RWPE2 (cell line): ENCODE results near the gene PIF1.

ENCODE experiments used
- ATAC-seq: fragments of 200-7000 bp; cut with Tn5 transposase; 3 replicates; pipeline ENCODE4 v1.9.1; 2021; ENCODE audit warnings: low read depth
- DNase-seq: peaks from one replicate; pipeline ENCODE4 v3.0.0-alpha.2; 2020; ENCODE audit warnings: low spot score
- H3K27ac ChIP-seq: fragments of 450-650 bp; 2 replicates; pipeline ENCODE4 v1.5.1; 2017; ENCODE audit warnings: mild to moderate bottlenecking; ENCODE audit not compliant: poor library complexity, severe bottlenecking
- H3K27me3 ChIP-seq: fragments of 250-450 bp; sonication (Bioruptor Pico); 2 replicates; pipeline ENCODE4 v1.5.1; 2021; ENCODE audit warnings: mild to moderate bottlenecking, moderate library complexity; ENCODE audit not compliant: insufficient read depth, poor library complexity, severe bottlenecking
- H3K36me3 ChIP-seq: fragments of 250-450 bp; sonication (Bioruptor Pico); 2 replicates; pipeline ENCODE4 v1.5.1; 2020; ENCODE audit warnings: low read depth, mild to moderate bottlenecking, moderate library complexity
- H3K4me1 ChIP-seq: fragments of 250-450 bp; sonication (Bioruptor Pico); 2 replicates; pipeline ENCODE4 v1.5.1; 2021; ENCODE audit warnings: mild to moderate bottlenecking, moderate library complexity; ENCODE audit not compliant: insufficient read depth, poor library complexity, severe bottlenecking
- H3K4me3 ChIP-seq: fragments of 250-450 bp; sonication (Bioruptor Pico); 2 replicates; pipeline ENCODE4 v1.5.1; 2021; ENCODE audit warnings: mild to moderate bottlenecking, moderate library complexity; ENCODE audit not compliant: severe bottlenecking
- H3K9me3 ChIP-seq: fragments of 250-450 bp; sonication (Bioruptor Pico); 2 replicates; pipeline ENCODE4 v1.5.1; 2021; ENCODE audit warnings: mild to moderate bottlenecking, moderate library complexity; ENCODE audit not compliant: severe bottlenecking
- CTCF ChIP-seq: fragments of 450-650 bp; IDR thresholded peaks from one replicate; pipeline ENCODE4 v1.5.1; 2017; ENCODE audit warnings: mild to moderate bottlenecking, moderate library complexity; ENCODE audit not compliant: poor library complexity, severe bottlenecking

The PIF1 gene

GRCh38 chr15:64842096-64842939 lies 16.9 kb upstream of the PIF1 start:
- DNase-seq = no peak
- peaks cover 15% of the 10 kb centered on the region for H3K4me1 ChIP-seq

GRCh38 chr15:64841344-64842095 lies 16.1 kb upstream of the PIF1 start, which contains the start of gene PLEKHO2:
TSS of gene PLEKHO2 (plus strand) at chr15:64841915. CDS start at chr15:64842017, 102 bp downstream.
- peak within 1 kb of the TSS; percentile 40 for H3K27ac ChIP-seq
- H3K27me3 ChIP-seq = no peaks in the 10 kb centered on the region
- H3K36me3 ChIP-seq = no peaks in the 10 kb centered on the region
- no peaks in the 10 kb centered on the region for H3K9me3 ChIP-seq
- peak; percentile 21 for TF ChIP-seq CTCF
- peak; percentile 94 for ATAC-seq
- peak; percentile 99 for DNase-seq
- peaks cover 9% of the 10 kb centered on the region for H3K4me1 ChIP-seq
- peak within 1 kb of the TSS; percentile 86 for H3K4me3 ChIP-seq

More at GRCh38 chr15:64842096-64842939, 16.9 kb upstream of the PIF1 start:
- Histone ChIP-seq H3K36me3 (no peaks in the 10 kb centered on the region), H3K27ac (peak overlapping the region; percentile 40), H3K9me3 (no peaks in the 10 kb centered on the region), H3K27me3 (no peaks in the 10 kb centered on the region), H3K4me3 (peak overlapping the region; percentile 86)
- TF ChIP-seq CTCF = no peak
- no peak for ATAC-seq

- peaks cover 8% of the 10 kb centered on the region for H3K4me1 ChIP-seq
- ATAC-seq (no peak), DNase-seq (no peak)
- TF ChIP-seq CTCF = no peak
- peak overlapping the region; percentile 86 for H3K4me3 ChIP-seq
- no peaks in the 10 kb centered on the region for H3K27me3 ChIP-seq
- H3K27ac ChIP-seq = peak overlapping the region; percentile 40
- no peaks in the 10 kb centered on the region for H3K36me3 ChIP-seq
- no peaks in the 10 kb centered on the region for H3K9me3 ChIP-seq
Measured at GRCh38 chr15:64841060-64841343, 15.6 kb upstream of the PIF1 start.

- DNase-seq = no peak
- no peak for ATAC-seq
- H3K9me3 ChIP-seq = no peaks in the 10 kb centered on the region
- H3K27me3 ChIP-seq = no peaks in the 10 kb centered on the region
- TF ChIP-seq CTCF = no peak
- no peak overlapping the region for H3K27ac ChIP-seq
- H3K36me3 ChIP-seq = no peaks in the 10 kb centered on the region
- peaks cover 3% of the 10 kb centered on the region for H3K4me1 ChIP-seq
- no peak overlapping the region for H3K4me3 ChIP-seq
Measured at GRCh38 chr15:64837502-64837901, 12.1 kb upstream of the PIF1 start.
